Epithelial cell of proximal tubule (primary cell): ENCODE data around the gene KLF3. TPM values are rescaled to one million over a fixed set of nuclear protein-coding genes. Genes with fewer than 3 reads are reported as not detected.

Source experiments
- DNase-seq: peaks from one replicate; pipeline ENCODE4 v3.0.0-alpha.2; 2011; ENCODE audit warnings: low read depth
- H3K4me3 ChIP-seq: 2 replicates; pipeline ENCODE4 v1.5.1; 2011; ENCODE audit warnings: low read depth, mild to moderate bottlenecking, low read length
- CTCF ChIP-seq: conservative IDR thresholded peaks from 2 replicates; pipeline ENCODE4 v1.5.1; 2012; ENCODE audit warnings: low read depth, mild to moderate bottlenecking, low read length
- total RNA-seq: library from RNA; depleted of rRNA; stranded (reverse); fragments of >200 nt; gene quantifications from 2 replicates; pipeline ENCODE4 v1.2.3, GENCODE V29; 2015

KLF3 gene
- total RNA-seq, 1 donor from 2014 or later, result 28.0 TPM

- H3K4me3 ChIP-seq, result no peak overlapping the region
- no peak for DNase-seq
- TF ChIP-seq CTCF, result no peak
Observed at GRCh38 chr4:38650133-38650532, 13.9 kb upstream of the KLF3 start.

GRCh38 chr4:38654273-38654672 is 9.7 kb upstream of the KLF3 start:
- no peak for DNase-seq
- no peak for TF ChIP-seq CTCF
- H3K4me3 ChIP-seq, result no peak overlapping the region

- TF ChIP-seq CTCF, result no peak
- H3K4me3 ChIP-seq, result no peak overlapping the region
- no peak for DNase-seq
Observed at GRCh38 chr4:38656111-38656510, 7.9 kb upstream of the KLF3 start.

- no peak for TF ChIP-seq CTCF
- no peak for DNase-seq
Observed at GRCh38 chr4:38659346-38659745, 4.7 kb upstream of the KLF3 start.

GRCh38 chr4:38660838-38661237 is 3.2 kb upstream of the KLF3 start:
- no peak overlapping the region for H3K4me3 ChIP-seq

More at GRCh38 chr4:38659346-38659745, 4.7 kb upstream of the KLF3 start:
- no peak overlapping the region for H3K4me3 ChIP-seq

GRCh38 chr4:38661371-38661770 is 2.6 kb upstream of the KLF3 start:
- H3K4me3 ChIP-seq, result no peak overlapping the region
- TF ChIP-seq CTCF, result no peak
- no peak for DNase-seq

More at GRCh38 chr4:38660838-38661237, 3.2 kb upstream of the KLF3 start:
- no peak for TF ChIP-seq CTCF
- no peak for DNase-seq

GRCh38 chr4:38662522-38663089 is 1.4 kb upstream of the KLF3 start:
- peak overlapping the region; percentile 61 for H3K4me3 ChIP-seq
- DNase-seq, result no peak
- TF ChIP-seq CTCF, result no peak
